ENCODE results near the gene TIMD4.
"Not testable (repeated sequence)": the region's sequence is repeated elsewhere in the genome, so short reads cannot be mapped to it uniquely, and the experiment has no call there.

Gene TIMD4

GRCh38 chr5:156950716-156951115 is 12.3 kb downstream of the TIMD4 start:
- FAIRE-seq = no peak
- TF ChIP-seq POLR2A (IDR thresholded peaks at IDR 0.05; ENCODE audit: low read depth, low read length) (no peak), TAF1 (IDR thresholded peaks at IDR 0.05; ENCODE audit: borderline replicate concordance, low read depth, low read length) (no peak), POLR2AphosphoS5 (IDR thresholded peaks at IDR 0.05; ENCODE audit: low read depth, low read length) (no peak)
- DNase-seq (ENCODE audit: insufficient read length) = no peak

- FAIRE-seq (no peak), DNase-seq (ENCODE audit: insufficient read length) (no peak)
Measured at GRCh38 chr5:156949424-156949823, 13.6 kb downstream of the TIMD4 start.

GRCh38 chr5:156947925-156948324 is 15.1 kb downstream of the TIMD4 start:
- no peak for DNase-seq (ENCODE audit: insufficient read length)
- TF ChIP-seq TAF1 (IDR thresholded peaks at IDR 0.05; ENCODE audit: borderline replicate concordance, low read depth, low read length) = no peak
- TF ChIP-seq POLR2AphosphoS5 (IDR thresholded peaks at IDR 0.05; ENCODE audit: low read depth, low read length) = no peak
- no peak for TF ChIP-seq POLR2A (IDR thresholded peaks at IDR 0.05; ENCODE audit: low read depth, low read length)
- no peak for FAIRE-seq

More at GRCh38 chr5:156949424-156949823, 13.6 kb downstream of the TIMD4 start:
- TF ChIP-seq POLR2AphosphoS5 (IDR thresholded peaks at IDR 0.05; ENCODE audit: low read depth, low read length) = no peak
- no peak for TF ChIP-seq TAF1 (IDR thresholded peaks at IDR 0.05; ENCODE audit: borderline replicate concordance, low read depth, low read length)
- no peak for TF ChIP-seq POLR2A (IDR thresholded peaks at IDR 0.05; ENCODE audit: low read depth, low read length)

GRCh38 chr5:156942064-156942463 is 21.0 kb downstream of the TIMD4 start:
- DNase-seq (ENCODE audit: insufficient read length) (peak; percentile 13), FAIRE-seq (peak; percentile 90)

DNA sequence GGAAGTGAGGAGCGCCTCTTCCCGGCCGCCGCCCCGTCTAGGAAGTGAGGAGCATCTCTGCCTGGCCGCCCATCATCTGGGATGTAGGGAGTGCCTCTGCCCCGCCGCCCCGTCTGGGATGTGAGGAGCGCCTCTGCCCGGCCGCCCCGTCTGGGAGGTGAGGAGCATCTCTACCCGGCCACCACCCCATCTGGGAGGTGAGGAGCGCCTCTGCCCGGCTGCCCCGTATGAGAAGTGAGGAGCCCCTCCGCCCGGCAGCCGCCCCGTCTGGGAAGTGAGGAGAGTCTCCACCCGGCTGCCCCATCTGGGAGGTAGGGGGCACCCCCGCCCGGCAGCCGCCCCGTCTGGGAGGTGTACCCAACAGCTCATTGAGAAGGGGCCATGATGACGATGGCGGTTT is 22.6 kb downstream of the TIMD4 start:
- not testable (repeated sequence) for DNase-seq (ENCODE audit: insufficient read length); FAIRE-seq

More at GRCh38 chr5:156942064-156942463, 21.0 kb downstream of the TIMD4 start:
- TF ChIP-seq POLR2AphosphoS5 (IDR thresholded peaks at IDR 0.05; ENCODE audit: low read depth, low read length) (no peak), TAF1 (IDR thresholded peaks at IDR 0.05; ENCODE audit: borderline replicate concordance, low read depth, low read length) (no peak), POLR2A (IDR thresholded peaks at IDR 0.05; ENCODE audit: low read depth, low read length) (no peak)

DNA sequence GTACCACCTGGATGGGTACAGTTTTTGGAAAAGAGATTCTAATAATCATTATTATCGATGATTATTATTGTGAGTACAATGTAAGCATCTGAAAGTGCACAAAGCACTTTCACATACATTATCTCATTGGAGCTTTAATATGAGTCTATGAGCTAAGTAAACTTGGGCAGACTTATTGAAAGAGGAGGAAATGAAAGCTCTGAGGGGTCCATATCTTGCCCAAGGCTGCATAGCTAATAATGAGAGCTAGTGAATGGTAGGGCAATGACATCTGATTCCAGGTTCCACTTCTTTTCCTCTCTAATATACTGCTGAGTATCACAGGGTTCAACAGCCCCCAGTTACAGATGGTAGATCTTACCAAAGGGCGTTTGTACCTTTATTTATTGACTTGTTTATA is 26.1 kb downstream of the TIMD4 start:
- DNase-seq (ENCODE audit: insufficient read length) = no peak
- FAIRE-seq = no peak
- TF ChIP-seq POLR2A (IDR thresholded peaks at IDR 0.05; ENCODE audit: low read depth, low read length) (no peak), TAF1 (IDR thresholded peaks at IDR 0.05; ENCODE audit: borderline replicate concordance, low read depth, low read length) (no peak), POLR2AphosphoS5 (IDR thresholded peaks at IDR 0.05; ENCODE audit: low read depth, low read length) (no peak)

- DNase-seq (ENCODE audit: insufficient read length) (no peak), FAIRE-seq (peak; percentile 79)
- TF ChIP-seq POLR2A (IDR thresholded peaks at IDR 0.05; ENCODE audit: low read depth, low read length) (no peak), POLR2AphosphoS5 (IDR thresholded peaks at IDR 0.05; ENCODE audit: low read depth, low read length) (no peak)
Measured at GRCh38 chr5:156934450-156935211, 28.4 kb downstream of the TIMD4 start.

DNA sequence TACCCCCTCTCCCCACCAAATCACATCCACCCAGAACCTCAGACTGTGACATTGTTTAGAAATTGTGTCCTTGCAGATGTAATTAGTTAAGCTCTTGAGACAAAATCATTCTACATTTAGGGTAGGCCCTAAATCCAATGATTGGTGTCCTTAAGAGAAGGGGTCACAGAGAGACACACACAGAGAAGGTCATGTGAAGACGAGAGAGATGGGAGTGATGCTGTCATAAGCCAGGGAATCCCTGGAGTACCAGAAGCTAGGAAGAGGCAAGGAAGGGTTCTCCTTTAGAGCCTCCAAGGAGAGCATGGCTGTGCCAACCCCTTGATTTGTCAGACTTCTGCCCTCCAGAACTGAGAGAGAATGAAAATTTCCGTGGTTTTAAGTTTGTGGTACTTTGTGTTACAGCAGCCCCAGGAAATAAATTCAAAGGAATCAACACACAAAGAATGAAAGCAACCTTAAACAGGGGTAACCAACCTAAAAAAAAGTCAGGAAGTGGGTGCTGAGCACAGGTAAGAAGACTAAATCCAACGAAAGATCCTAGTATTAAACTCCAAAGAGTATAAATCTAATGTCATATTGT is 33.6 kb downstream of the TIMD4 start:
- no peak for TF ChIP-seq POLR2A (IDR thresholded peaks at IDR 0.05; ENCODE audit: low read depth, low read length)
- no peak for TF ChIP-seq POLR2AphosphoS5 (IDR thresholded peaks at IDR 0.05; ENCODE audit: low read depth, low read length)
- no peak for TF ChIP-seq TAF1 (IDR thresholded peaks at IDR 0.05; ENCODE audit: borderline replicate concordance, low read depth, low read length)
- no peak for FAIRE-seq
- no peak for DNase-seq (ENCODE audit: insufficient read length)

- FAIRE-seq (peak; percentile 42), DNase-seq (ENCODE audit: insufficient read length) (no peak)
- TF ChIP-seq POLR2AphosphoS5 (IDR thresholded peaks at IDR 0.05; ENCODE audit: low read depth, low read length) (no peak), TAF1 (IDR thresholded peaks at IDR 0.05; ENCODE audit: borderline replicate concordance, low read depth, low read length) (no peak), POLR2A (IDR thresholded peaks at IDR 0.05; ENCODE audit: low read depth, low read length) (no peak)
Measured at GRCh38 chr5:156927545-156927944, 35.5 kb downstream of the TIMD4 start.

GRCh38 chr5:156925767-156926166 is 37.3 kb downstream of the TIMD4 start:
- DNase-seq (ENCODE audit: insufficient read length); FAIRE-seq: not testable (repeated sequence)

DNA sequence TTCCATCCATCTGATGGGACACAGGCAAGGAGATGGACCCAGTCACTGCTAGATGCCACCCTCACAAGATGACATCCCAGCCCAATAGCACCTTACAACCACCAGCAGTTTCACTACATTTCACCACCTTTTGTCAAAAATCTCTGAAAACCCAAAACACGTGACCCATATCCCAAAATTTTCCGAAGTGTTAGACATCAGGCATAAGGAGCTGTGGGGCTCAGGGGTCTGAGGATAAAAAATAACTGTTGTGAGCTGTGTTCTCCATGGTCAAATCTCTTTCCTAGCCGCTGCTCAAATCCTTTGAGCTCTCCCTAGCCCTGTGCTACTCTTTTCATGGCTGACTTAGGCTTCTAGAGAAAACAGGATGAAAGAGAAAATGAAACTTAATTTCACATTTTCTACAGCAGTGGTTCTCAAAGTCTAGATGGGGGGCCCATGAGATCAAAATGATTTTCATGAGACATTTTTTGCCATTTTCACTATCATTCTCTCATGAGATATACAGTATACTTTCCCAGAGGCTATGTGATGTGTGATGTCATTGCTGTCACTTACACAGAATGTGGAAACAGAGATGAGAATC is 40.7 kb downstream of the TIMD4 start:
- FAIRE-seq = peak; percentile 56
- TF ChIP-seq POLR2AphosphoS5 (IDR thresholded peaks at IDR 0.05; ENCODE audit: low read depth, low read length) (no peak), TAF1 (IDR thresholded peaks at IDR 0.05; ENCODE audit: borderline replicate concordance, low read depth, low read length) (no peak), POLR2A (IDR thresholded peaks at IDR 0.05; ENCODE audit: low read depth, low read length) (no peak)
- DNase-seq (ENCODE audit: insufficient read length) = no peak

DNA sequence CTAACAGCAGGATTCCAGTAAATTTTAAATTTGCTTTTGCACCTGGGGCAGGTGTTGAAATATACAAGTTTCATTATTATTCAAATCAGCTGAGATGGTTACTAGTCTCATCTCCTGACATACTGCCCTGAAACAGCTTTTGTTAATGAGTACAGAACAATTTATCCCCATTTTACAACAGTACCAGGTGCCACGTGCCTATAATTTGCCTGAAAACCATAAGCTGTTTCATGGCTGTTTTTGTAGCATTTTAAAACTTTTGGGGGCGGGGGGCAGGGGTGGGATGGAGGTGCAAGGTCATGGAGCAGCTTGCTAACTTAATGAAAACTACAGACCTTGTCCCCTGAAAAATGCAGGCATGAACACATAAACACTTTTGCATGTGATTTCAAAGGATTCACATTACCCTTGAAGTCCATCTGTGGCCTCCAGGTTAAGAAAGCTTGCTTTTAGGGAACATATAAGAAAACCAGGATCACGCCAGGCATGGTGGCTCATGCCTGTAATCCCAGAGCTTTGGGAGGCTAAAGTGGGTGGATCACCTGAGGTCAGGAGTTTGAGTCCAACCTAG is 42.1 kb downstream of the TIMD4 start:
- FAIRE-seq = no peak
- no peak for DNase-seq (ENCODE audit: insufficient read length)
- TF ChIP-seq POLR2AphosphoS5 (IDR thresholded peaks at IDR 0.05; ENCODE audit: low read depth, low read length) (no peak), TAF1 (IDR thresholded peaks at IDR 0.05; ENCODE audit: borderline replicate concordance, low read depth, low read length) (no peak), POLR2A (IDR thresholded peaks at IDR 0.05; ENCODE audit: low read depth, low read length) (no peak)

Data from GM12892 (cell line).